Measurements from ENCODE around the gene ARSB.

GRCh38 chr5:78829811-78830527 is 155.1 kb downstream of the ARSB start:
- TF ChIP-seq CTCF (IDR thresholded peaks at IDR 0.05; ENCODE audit: low read depth, low read length, poor library complexity, severe bottlenecking) (no peak), EZH2phosphoT487 (IDR thresholded peaks at IDR 0.05; ENCODE audit: borderline replicate concordance, low read length) (no peak)
